Panc1 (cell line): ENCODE results near the gene ZMAT3.

Experiments
- POLR2AphosphoS5 ChIP-seq: IDR thresholded peaks from 2 replicates; pipeline ENCODE4 v1.6.1; 2012; ENCODE audit warnings: mild to moderate bottlenecking, low read depth, low read length, moderate library complexity
- TCF7L2 ChIP-seq: IDR thresholded peaks from 2 replicates; pipeline ENCODE4 v1.6.1; 2011; ENCODE audit warnings: mild to moderate bottlenecking, low read depth, low read length, inconsistent platforms
- TF ChIP-seq, protein P1 (sequence below): fragments of 450-650 bp; IDR thresholded peaks from 2 replicates; pipeline ENCODE4 v1.5.1; 2017; ENCODE audit warnings: mild to moderate bottlenecking
- TF ChIP-seq, protein P2 (sequence below), 2 experiments: IDR thresholded peaks; 2 replicates each; pipeline ENCODE4 v1.6.1; 2011 to 2012; ENCODE audit warnings: low read depth in 2 of 2, control low read depth in 1 of 2, low read length in 1 of 2, mild to moderate bottlenecking in 1 of 2, moderate library complexity in 1 of 2; ENCODE audit not compliant: insufficient read depth in 1 of 2

DNA sequence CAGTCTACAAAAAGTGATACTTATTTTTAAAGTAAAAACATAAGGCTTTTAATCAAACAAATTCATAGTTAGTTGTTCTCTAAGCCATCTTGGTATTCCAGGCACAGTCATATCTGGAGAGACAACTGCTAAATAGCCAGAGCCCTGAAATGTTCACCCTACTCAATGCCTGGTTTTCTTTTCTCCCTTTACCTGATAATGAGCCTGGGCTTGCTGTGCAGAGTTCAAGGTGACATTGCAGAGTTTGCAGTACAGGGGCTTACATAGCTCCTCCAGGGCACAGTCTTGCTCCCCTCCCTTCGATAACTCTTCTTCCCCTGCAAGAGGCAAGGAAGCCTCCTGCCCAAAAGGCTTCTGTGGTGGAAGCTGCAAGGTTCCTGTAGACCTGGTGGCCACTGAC, 4.3 kb downstream of the ZMAT3 start:
- TF ChIP-seq, protein P1, sequence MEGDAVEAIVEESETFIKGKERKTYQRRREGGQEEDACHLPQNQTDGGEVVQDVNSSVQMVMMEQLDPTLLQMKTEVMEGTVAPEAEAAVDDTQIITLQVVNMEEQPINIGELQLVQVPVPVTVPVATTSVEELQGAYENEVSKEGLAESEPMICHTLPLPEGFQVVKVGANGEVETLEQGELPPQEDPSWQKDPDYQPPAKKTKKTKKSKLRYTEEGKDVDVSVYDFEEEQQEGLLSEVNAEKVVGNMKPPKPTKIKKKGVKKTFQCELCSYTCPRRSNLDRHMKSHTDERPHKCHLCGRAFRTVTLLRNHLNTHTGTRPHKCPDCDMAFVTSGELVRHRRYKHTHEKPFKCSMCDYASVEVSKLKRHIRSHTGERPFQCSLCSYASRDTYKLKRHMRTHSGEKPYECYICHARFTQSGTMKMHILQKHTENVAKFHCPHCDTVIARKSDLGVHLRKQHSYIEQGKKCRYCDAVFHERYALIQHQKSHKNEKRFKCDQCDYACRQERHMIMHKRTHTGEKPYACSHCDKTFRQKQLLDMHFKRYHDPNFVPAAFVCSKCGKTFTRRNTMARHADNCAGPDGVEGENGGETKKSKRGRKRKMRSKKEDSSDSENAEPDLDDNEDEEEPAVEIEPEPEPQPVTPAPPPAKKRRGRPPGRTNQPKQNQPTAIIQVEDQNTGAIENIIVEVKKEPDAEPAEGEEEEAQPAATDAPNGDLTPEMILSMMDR: no peak
- no peak for TF ChIP-seq POLR2AphosphoS5
- no peak for TF ChIP-seq TCF7L2
- TF ChIP-seq, protein P2, sequence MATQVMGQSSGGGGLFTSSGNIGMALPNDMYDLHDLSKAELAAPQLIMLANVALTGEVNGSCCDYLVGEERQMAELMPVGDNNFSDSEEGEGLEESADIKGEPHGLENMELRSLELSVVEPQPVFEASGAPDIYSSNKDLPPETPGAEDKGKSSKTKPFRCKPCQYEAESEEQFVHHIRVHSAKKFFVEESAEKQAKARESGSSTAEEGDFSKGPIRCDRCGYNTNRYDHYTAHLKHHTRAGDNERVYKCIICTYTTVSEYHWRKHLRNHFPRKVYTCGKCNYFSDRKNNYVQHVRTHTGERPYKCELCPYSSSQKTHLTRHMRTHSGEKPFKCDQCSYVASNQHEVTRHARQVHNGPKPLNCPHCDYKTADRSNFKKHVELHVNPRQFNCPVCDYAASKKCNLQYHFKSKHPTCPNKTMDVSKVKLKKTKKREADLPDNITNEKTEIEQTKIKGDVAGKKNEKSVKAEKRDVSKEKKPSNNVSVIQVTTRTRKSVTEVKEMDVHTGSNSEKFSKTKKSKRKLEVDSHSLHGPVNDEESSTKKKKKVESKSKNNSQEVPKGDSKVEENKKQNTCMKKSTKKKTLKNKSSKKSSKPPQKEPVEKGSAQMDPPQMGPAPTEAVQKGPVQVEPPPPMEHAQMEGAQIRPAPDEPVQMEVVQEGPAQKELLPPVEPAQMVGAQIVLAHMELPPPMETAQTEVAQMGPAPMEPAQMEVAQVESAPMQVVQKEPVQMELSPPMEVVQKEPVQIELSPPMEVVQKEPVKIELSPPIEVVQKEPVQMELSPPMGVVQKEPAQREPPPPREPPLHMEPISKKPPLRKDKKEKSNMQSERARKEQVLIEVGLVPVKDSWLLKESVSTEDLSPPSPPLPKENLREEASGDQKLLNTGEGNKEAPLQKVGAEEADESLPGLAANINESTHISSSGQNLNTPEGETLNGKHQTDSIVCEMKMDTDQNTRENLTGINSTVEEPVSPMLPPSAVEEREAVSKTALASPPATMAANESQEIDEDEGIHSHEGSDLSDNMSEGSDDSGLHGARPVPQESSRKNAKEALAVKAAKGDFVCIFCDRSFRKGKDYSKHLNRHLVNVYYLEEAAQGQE (IDR thresholded peaks at IDR 0.05; ENCODE audit: insufficient read depth in 1 of 2, low read depth in 2 of 2, low read length in 1 of 2): no peak
